ENCODE data around the gene CCDC127.
"Not testable (repeated sequence)": the region's sequence is repeated elsewhere in the genome, so short reads cannot be mapped to it uniquely, and the experiment has no call there.

The CCDC127 gene, protein sequence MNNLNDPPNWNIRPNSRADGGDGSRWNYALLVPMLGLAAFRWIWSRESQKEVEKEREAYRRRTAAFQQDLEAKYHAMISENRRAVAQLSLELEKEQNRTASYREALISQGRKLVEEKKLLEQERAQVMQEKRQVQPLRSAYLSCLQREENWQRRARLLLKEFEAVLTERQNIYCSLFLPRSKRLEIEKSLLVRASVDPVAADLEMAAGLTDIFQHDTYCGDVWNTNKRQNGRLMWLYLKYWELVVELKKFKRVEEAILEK

DNA sequence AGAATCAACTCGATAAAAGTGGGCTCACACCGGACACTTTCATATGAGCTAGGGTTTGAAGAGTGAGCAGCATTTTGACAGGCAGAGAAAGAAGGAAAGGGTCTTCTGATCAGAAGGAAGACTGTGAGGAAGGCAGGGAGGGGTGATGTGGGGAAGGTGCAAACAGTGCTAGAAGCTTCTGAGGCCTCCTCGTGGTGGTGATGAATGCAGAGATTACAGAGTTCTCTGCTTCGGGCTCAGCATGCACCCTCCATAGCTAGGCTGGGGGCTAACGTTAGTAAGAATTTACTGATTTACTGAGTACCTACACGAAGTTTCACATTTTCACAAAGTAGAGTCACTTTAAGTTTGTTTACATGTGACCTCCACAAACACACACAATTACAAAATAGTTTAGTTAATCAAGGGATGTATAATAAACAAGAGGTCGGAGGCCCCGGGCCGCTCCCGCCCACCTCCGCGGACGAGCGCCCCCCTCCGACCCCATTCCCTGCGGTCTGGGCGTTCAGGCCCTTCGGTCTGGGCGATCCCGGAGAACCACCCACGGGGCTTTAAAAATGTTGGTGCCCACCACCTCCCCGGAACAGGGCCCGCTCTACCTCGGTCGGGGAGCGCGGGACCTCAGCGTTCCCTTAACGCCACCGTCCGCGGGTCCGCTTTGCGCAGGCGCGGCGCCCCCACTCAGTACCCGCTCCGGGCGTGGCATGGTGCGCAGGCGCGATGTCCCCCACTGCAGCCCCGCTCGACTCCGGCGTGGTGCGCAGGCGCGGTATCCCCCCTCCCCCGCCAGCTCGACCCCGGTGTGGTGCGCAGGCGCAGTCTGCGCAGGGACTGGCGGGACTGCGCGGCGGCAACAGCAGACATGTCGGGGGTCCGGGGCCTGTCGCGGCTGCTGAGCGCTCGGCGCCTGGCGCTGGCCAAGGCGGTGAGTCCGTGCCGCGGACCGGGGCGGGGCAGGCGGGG, at the start of gene CCDC127, which contains the start of gene SDHA:
Gene CCDC127, minus strand, starts transcription at position 660 of the 963 bp plus-strand sequence. CDS start 1,304 bp downstream, outside the sequence.
Gene SDHA, plus strand, starts transcription at position 827 of the 963 bp plus-strand sequence. Its CDS starts 36 bp downstream, at position 863.
- peak; percentile 99 for DNase-seq (ENCODE audit: low read depth)

DNA sequence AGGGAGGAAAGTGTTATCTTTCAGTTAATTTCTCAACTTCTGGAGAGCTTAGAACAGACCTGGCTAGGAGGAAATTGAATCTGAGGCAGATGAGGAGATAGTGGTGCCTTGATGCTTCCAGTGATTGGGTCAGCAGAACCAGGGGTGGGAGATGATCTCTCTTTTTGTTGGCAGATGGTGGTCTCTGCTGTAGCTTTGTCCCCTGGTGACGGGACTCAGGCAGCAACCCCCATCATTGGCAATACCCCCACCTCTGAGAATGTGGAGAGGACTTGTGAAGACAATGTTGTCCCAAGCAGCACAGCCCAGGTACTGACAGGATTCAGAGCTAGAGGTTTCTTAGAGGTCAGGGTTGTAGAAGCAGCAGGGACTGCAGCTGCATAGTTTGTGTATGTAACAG, 49.8 kb upstream of the CCDC127 start:
- DNase-seq (ENCODE audit: low read depth) = no peak

DNA sequence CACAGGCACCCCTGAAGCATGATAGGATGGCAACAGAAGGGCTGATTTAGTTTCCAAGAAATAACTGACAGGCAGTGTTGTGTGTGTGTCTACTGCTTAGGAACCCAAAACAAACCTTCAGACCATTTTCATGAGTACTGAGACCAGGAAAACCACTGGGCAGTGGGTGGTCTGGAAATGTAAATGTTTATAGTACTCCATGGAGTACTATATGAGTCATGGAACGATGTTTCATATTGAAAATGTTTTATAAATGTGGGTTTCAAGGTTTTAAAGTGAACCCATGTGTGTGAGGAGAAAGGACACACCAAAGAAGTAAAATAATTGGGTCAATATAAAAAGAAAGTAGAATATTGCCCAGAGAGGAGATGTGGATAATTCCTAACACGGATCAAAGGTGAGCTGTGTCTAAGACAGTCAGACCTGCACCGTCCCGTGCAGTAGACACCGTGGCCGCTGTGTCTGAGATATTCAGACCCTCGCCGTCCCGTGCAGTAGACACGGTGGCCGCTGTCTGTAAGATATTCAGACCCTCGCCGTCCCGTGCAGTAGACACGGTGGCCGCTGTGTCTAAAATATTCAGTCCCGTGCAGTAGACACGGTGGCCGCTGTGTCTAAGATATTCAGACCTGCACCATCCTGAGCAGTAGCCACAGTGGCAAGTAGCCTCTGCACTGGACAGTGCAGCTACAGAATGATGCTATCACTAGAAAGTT, 48.5 kb upstream of the CCDC127 start:
- not testable (repeated sequence) for DNase-seq (ENCODE audit: low read depth)

DNA sequence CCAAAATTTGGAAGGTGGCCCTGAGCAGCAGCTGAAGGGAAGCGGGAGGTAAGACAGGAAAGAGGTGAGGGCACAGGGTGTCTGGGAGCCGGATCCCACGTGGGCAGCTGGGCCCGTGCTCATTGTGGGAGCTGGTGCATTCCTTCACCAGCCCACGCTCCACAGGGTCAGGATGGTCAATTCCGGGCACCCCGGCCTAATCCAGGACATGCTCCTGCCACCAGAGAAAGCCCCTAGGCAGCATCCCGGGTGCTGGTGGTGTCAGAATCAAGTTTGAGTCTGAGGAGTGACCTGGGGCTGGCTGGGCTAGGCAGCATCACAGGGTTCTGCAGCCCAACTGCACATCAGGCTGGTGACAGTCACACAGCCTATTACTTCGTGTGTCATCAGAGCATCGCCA, 46.4 kb upstream of the CCDC127 start:
- DNase-seq (ENCODE audit: low read depth) = no peak

DNA sequence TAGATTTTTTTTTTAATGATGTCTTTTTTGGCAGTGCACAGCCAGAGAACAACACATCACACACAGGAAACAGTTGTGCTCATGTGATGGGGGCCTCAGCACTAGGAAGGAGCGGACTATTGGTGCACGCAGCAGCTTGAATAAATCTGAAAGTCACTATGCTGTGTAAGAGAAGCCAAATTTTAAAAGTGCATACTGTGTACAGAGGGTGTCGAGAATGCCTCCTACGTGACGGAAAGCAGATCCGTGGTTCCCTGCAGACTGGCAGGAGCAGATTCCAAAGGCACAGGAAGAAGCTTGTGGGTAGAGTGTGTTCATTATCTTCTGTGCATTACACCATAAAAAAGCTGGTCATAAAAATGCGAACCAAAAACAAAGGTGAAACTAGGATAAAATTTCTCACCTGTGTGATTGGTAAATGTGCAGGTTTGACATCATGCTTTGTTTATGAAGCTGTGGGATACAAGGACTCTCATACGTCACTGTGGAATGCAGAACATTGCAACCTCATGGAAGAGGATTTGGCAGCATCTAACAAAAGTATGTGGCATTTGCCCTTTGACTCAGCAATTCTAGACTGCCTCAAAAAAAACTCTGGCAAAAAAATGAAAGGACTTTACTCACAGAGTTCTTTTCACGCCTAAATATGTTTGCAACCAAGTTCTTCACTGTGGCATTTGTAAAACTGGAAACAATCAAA, 45.5 kb upstream of the CCDC127 start:
- DNase-seq (ENCODE audit: low read depth) = not testable (repeated sequence)

DNA sequence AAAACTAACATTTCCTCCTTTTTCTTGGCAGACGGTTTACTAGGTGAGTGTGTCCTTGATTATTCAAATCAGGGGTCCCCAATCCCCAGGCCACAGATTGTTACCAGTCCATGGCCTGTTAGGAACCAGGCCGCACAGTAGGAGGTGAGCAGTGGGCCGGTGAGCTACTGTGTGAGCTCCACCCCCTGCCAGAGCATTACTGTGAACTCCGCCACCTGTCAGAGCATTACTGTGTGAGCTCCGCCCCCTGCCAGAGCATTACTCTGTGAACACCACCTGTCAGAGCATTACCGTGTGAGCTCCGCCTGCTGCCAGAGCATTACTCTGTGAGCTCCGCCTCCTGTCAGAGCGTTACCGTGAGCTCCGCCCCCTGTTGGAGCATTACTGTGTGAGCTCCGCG, 39.2 kb upstream of the CCDC127 start:
- DNase-seq (ENCODE audit: low read depth) = no peak

DNA sequence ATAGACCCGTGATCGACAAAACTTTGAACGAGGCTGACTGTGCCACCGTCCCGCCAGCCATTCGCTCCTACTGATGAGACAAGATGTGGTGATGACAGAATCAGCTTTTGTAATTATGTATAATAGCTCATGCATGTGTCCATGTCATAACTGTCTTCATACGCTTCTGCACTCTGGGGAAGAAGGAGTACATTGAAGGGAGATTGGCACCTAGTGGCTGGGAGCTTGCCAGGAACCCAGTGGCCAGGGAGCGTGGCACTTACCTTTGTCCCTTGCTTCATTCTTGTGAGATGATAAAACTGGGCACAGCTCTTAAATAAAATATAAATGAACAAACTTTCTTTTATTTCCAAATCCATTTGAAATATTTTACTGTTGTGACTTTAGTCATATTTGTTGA, 38.4 kb upstream of the CCDC127 start:
- DNase-seq (ENCODE audit: low read depth) = not testable (repeated sequence)

DNA sequence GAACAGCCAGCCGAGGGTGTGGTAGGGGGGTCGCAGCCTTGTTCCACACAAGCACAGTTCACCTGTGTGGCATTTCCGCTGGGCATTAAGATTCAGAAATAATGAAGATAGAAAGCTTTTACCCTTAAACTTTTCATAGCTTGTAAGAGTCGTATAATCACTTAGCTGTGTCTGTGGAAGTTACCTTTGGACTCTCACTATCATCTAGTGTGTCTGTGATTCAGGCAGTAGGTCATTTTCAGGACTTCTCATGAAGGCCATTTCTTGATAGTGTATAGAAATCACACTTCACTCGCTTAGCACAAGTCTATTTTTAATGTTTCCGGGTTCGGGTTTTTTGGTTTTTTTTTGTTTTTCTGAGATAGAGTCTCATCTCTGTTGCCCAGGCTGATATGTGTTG, 37.2 kb upstream of the CCDC127 start:
- DNase-seq (ENCODE audit: low read depth) = not testable (repeated sequence)

DNA sequence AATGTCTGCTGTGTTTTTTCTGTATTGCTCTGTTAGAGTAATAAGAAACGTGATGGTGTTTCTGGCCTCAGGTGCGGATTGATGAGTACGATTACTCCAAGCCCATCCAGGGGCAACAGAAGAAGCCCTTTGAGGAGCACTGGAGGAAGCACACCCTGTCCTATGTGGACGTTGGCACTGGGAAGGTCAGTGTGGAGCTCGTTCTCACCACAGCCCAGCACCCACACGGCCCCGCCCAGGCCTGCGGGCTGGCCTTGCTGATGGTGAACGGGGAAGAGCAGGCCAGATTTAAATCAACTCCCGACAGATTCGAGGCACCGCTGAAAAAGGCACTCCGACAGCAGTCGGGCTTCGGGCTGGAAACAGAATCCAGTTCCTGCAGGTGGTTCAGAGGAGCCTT, 36.4 kb upstream of the CCDC127 start:
- DNase-seq (ENCODE audit: low read depth) = not testable (repeated sequence)

DNA sequence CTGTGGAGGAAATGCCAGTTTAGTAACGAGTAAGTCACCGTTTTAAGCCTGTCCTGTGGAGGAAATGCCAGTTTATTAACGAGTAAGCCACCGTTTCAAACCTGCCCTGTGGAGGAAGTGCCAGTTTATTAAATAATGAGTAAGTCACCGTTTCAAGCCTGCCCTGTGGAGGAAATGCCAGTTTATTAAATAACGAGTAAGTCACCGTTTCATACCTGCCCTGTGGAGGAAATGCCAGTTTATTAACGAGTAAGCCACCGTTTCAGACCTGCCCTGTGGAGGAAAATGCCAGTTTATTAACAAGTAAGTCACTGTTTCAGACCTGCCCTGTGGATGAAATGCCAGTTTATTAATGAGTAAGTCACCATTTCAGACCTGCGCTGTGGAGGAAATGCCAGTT, 34.6 kb upstream of the CCDC127 start:
- DNase-seq (ENCODE audit: low read depth) = no peak

DNA sequence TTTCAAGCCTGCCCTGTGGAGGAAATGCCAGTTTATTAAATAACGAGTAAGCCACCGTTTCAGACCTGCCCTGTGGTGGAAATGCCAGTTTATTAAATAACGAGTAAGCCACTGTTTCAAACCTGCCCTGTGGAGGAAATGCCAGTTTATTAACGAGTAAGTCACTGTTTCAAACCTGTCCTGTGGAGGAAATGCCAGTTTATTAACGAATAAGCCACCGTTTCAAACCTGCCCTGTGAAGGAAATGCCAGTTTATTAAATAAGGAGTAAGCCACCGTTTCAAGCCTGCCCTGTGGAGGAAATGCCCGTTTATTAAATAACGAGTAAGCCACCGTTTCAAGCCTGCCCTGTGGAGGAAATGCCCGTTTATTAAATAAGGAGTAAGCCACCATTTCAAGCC, 34.0 kb upstream of the CCDC127 start:
- not testable (repeated sequence) for DNase-seq (ENCODE audit: low read depth)

DNA sequence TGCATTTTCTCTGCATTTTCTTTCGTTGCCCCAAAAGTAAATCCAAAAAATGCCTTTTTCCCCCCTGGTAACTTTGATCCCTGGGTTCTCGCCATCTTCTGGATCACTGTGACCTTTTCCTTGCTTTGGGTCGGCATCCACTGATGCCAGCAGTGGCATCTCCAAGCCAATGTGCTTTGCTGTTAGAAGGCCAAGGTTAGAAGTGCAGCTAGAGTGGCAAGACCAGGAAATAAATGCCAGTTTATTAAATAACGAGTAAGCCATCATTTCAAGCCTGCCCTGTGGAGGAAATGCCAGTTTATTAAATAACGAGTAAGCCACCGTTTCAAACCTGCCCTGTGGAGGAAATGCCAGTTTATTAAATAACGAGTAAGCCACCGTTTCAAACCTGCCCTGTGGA, 33.6 kb upstream of the CCDC127 start:
- not testable (repeated sequence) for DNase-seq (ENCODE audit: low read depth)

DNA sequence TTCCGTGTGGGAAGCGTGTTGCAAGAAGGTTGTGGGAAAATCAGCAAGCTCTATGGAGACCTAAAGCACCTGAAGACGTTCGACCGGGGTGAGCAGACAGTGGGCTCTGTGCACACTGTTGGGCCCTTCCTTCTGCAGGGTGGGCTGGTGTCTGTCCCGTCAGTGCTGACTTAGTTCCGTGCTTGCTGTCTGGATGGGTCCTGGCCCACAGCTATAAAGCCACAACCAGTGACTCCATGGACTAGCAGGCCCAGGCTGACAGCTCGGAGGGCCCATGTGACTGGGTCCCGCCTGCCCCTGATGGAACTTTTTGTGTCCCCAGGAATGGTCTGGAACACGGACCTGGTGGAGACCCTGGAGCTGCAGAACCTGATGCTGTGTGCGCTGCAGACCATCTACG, 33.1 kb upstream of the CCDC127 start:
- DNase-seq (ENCODE audit: low read depth) = not testable (repeated sequence)

DNA sequence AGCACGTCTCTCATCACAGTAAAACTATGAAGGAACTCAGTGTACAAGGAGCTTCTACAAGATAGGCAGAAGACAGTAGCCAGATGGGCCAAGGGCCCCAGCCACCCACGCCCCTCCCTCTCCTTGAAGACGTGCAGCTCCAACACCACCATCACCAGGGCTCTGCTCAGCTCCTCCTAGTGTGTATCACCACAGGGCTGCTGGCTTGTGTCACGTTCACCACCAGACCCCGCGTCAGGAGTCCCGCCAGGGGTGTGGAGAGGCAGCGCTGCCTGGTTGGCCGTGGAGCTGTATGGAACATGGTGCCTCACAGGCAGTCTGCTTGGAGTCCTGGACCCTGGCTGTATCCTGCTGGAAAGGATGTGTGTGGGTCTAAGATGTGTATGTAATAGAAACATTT, 32.4 kb upstream of the CCDC127 start:
- not testable (repeated sequence) for DNase-seq (ENCODE audit: low read depth)

DNA sequence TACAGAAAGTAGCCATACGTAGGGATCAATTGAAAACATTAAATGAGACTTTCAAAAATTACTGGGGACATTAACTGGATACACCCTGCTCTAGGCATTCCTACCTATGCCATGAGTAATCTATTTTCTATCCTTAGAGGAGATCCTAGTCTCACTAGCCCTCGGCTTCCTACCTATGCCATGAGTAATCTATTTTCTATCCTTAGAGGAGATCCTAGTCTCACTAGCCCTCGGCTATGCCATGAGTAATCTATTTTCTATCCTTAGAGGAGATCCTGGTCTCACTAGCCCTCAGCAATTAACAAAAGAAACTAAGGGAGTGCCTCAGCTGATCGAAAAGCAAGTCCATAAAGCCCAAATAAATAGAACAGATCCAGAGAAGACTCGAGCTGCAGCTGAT, 27.8 kb upstream of the CCDC127 start:
- DNase-seq (ENCODE audit: low read depth) = not testable (repeated sequence)

DNA sequence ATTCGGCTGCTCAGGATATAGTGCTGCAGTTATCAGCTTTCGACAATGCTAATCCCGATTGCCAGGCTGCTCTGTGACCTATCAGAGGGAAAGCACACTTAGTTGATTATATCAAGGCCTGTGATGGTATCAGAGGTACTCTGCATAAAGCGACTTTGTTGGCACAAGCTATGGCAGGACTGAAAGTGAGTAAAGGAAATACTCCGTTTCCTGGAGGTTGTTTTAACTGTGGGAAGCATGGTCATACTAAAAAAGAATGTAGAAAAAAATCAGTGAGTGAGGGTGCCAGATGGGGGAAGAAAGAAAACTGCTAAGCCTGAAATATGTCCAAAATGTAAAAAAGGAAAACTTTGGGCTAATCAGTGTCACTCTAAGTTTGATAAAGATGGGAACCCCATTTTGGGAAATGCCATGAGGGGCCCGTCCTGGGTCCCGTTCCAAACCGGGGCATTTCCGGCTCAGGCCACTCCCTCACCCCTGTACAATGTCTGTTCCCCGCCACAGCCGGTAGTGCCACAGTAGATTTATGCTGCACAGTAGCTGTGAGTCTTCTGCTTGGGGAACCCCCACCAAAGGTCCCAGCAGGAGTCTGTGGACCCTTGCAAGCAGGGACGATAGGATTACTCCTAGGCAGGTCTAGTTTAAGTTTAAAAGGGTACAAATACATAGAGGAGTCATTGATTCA, 25.9 kb upstream of the CCDC127 start:
- peak; percentile 11 for DNase-seq (ENCODE audit: low read depth)

DNA sequence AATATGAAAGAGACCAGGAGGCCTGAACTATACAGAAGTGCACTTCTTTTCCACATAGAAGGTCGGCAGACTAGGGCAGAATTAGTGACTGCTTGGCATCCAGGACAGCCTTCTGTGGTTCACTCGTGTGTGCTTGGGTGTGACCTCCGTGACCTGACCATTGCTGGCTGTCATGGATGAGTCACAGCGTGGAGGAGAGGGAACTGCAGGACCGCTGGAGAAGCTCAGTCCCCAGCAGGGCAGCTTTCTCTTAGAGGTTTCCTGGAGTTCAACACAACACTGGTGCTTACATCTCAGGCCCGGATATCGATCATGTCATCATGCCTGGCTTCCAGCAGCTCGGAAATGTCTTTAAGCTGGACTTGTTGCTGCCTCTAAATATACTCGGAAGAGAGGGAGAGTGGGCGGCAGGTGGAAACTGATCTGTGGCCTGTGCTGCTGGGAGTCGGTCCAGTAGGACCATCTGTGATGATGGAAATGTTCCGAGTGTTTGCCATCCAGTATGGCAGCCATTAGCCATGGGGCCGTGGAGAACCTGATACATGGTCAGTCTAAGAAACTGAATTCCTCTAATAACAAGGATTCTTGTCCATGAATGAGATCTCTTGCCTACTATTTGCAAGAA, 23.2 kb upstream of the CCDC127 start:
- DNase-seq (ENCODE audit: low read depth) = not testable (repeated sequence)

DNA sequence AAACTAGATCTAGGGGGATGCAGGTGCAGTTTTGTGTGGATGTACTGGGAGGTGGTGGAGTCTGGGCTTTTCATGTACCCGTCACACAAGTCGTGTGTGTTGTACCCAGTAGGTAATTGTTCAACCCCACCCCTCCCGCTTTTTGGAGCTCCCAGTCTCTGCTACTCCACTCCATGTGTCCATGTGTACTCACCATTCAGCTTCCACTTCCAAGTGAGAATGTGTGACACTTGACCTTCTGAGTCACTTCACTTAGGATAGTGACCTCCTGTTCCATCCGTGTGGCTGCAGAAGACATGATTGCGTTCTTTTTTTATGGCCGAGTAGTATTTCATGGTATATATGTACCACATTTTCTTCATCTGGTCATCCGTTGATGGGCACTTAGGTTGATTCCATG, 22.6 kb upstream of the CCDC127 start:
- DNase-seq (ENCODE audit: low read depth) = not testable (repeated sequence)

DNA sequence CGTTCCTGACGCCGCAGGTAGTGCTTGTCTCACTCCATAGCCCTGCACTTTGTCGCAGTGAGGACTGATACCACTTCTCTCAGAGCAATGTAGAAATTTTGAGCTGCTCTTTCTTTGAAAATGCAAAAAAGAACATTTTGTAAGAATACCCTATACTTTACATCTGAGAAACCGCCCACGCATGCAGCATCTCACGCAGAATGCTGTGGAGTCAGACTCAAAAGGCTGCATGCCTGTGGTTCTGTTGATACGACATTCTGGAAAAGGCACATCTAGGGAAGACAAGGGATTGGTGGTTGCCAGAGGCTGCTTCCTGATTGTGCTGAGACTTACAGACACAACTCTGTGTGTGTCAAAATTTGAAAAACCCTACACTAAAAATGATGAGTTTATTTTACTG, 20.0 kb upstream of the CCDC127 start:
- DNase-seq (ENCODE audit: low read depth) = not testable (repeated sequence)

DNA sequence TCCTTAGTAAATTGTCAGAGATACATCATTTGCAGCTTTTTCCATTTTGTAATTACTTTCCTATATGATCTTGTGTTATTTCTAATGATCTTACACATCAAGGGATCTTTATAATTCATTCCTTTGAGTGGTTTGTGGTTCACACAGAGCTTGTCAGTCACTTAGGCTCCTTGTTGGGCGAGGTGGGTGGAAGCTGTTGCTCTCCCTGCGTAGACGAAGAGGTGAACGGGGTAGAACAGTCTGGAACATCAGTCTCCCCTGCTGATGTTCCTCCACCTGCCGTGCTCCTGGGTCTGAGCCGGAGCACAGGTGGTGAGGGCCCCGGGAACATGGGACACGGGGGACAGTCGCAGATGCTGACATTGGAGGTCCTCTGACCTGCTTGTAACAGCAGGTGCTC, 17.6 kb upstream of the CCDC127 start:
- not testable (repeated sequence) for DNase-seq (ENCODE audit: low read depth)

DNA sequence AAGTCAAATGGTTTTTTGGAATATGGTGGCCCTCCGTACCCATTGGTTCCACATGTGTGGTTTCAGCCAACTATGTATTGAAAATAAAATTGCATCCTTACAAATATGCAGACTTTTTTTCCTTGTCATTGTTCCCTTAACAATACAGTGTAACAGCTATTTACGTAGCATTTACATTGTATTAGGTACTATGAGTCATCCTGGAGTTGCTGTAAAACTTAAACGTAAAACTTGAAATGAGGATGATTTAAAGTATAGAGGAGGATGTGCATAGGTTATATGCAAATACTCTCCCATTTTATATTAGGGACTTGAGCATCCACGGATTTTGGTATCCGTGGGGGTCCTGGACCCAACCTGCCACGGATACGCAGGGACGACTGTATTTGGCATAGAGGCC, 16.5 kb upstream of the CCDC127 start:
- DNase-seq (ENCODE audit: low read depth) = no peak

Data from activated T-cell treated with anti-CD3 and anti-CD28 coated beads for 24 hours (primary cell).